H9 (cell line): ENCODE results near the gene MRRF. TPM values are rescaled to one million over a fixed set of nuclear protein-coding genes. Genes with fewer than 3 reads are reported as not detected.

ENCODE experiments used
- DNase-seq: peaks from one replicate; pipeline ENCODE4 v3.0.0-alpha.2; 2017
- H2AFZ ChIP-seq: one replicate; pipeline ENCODE4 v1.6.1; 2013; ENCODE audit warnings: mild to moderate bottlenecking, low read length, control low read depth, moderate library complexity
- H2AK5ac ChIP-seq: 2 replicates; pipeline ENCODE4 v1.6.1; 2013; ENCODE audit warnings: low read length, control low read depth, mixed read lengths; ENCODE audit not compliant: insufficient read length
- H2BK120ac ChIP-seq: one replicate; pipeline ENCODE4 v1.6.1; 2013; ENCODE audit warnings: low read depth, mild to moderate bottlenecking, low read length, control low read depth, inconsistent platforms; ENCODE audit not compliant: poor library complexity, severe bottlenecking
- H2BK12ac ChIP-seq: 2 replicates; pipeline ENCODE4 v1.6.1; 2013; ENCODE audit warnings: low read length, control low read depth, mixed read lengths, low read depth; ENCODE audit not compliant: insufficient read length
- H2BK15ac ChIP-seq: 2 replicates; pipeline ENCODE4 v1.6.1; 2013; ENCODE audit warnings: low read depth, low read length, control low read depth
- H2BK20ac ChIP-seq: one replicate; pipeline ENCODE4 v1.6.1; 2013; ENCODE audit warnings: low read depth, mild to moderate bottlenecking, low read length, control low read depth, inconsistent platforms; ENCODE audit not compliant: poor library complexity, severe bottlenecking
- H2BK5ac ChIP-seq: 2 replicates; pipeline ENCODE4 v1.6.1; 2013; ENCODE audit warnings: low read length, control low read depth, mixed read lengths; ENCODE audit not compliant: insufficient read length
- H3K14ac ChIP-seq: 2 replicates; pipeline ENCODE4 v1.6.1; 2013; ENCODE audit warnings: low read length, control low read depth; ENCODE audit not compliant: insufficient read depth
- H3K18ac ChIP-seq: 2 replicates; pipeline ENCODE4 v1.6.1; 2013; ENCODE audit warnings: low read depth, mild to moderate bottlenecking, mixed read lengths, low read length, control low read depth; ENCODE audit not compliant: insufficient read length
- H3K23ac ChIP-seq: 2 replicates; pipeline ENCODE4 v1.6.1; 2013; ENCODE audit warnings: low read length, control low read depth, mixed read lengths, low read depth; ENCODE audit not compliant: insufficient read length
- H3K23me2 ChIP-seq: 2 replicates; pipeline ENCODE4 v1.6.1; 2013; ENCODE audit warnings: low read depth, mild to moderate bottlenecking, mixed read lengths, low read length, control low read depth; ENCODE audit not compliant: insufficient read length, poor library complexity, severe bottlenecking
- H3K27ac ChIP-seq: 2 replicates; pipeline ENCODE4 v1.5.1; 2013; ENCODE audit warnings: low read length, control low read depth, mixed read lengths, low read depth; ENCODE audit not compliant: insufficient read length
- H3K27me3 ChIP-seq: 2 replicates; pipeline ENCODE4 v1.6.1; 2013; ENCODE audit warnings: low read length, control low read depth, inconsistent platforms; ENCODE audit not compliant: insufficient read depth
- H3K4ac ChIP-seq: 2 replicates; pipeline ENCODE4 v1.6.1; 2013; ENCODE audit warnings: low read depth, mild to moderate bottlenecking, control low read depth, inconsistent platforms, low read length, moderate library complexity
- H3K4me1 ChIP-seq: 2 replicates; pipeline ENCODE4 v1.6.1; 2013; ENCODE audit warnings: low read length, control low read depth, inconsistent platforms; ENCODE audit not compliant: insufficient read depth
- H3K4me2 ChIP-seq: 2 replicates; pipeline ENCODE4 v1.6.1; 2013; ENCODE audit warnings: low read length, control low read depth, mixed read lengths; ENCODE audit not compliant: insufficient read length, insufficient read depth
- H3K56ac ChIP-seq: 2 replicates; pipeline ENCODE4 v1.6.1; 2013; ENCODE audit warnings: low read depth, mild to moderate bottlenecking, mixed read lengths, low read length, control low read depth; ENCODE audit not compliant: insufficient read length
- H3K79me1 ChIP-seq: 2 replicates; pipeline ENCODE4 v1.6.1; 2013; ENCODE audit warnings: low read depth, mild to moderate bottlenecking, moderate library complexity, low read length, control low read depth, inconsistent platforms; ENCODE audit not compliant: insufficient read depth, poor library complexity, severe bottlenecking
- H3K79me2 ChIP-seq: 2 replicates; pipeline ENCODE4 v1.6.1; 2013; ENCODE audit warnings: low read length, control low read depth, inconsistent platforms; ENCODE audit not compliant: insufficient read depth
- H3K9ac ChIP-seq: 2 replicates; pipeline ENCODE4 v1.6.1; 2013; ENCODE audit warnings: low read length, control low read depth, mixed read lengths; ENCODE audit not compliant: insufficient read length; ENCODE audit errors: extremely low read depth
- H3K9me3 ChIP-seq: one replicate; pipeline ENCODE4 v1.6.1; 2013; ENCODE audit warnings: low read depth, low read length, inconsistent platforms; ENCODE audit not compliant: control insufficient read depth
- H3T11ph ChIP-seq: one replicate; pipeline ENCODE4 v1.6.1; 2013; ENCODE audit warnings: mild to moderate bottlenecking, low read length, control low read depth, inconsistent platforms
- H4K20me1 ChIP-seq: one replicate; pipeline ENCODE4 v1.6.1; 2013; ENCODE audit not compliant: control insufficient read depth, insufficient read length, insufficient read depth
- H4K5ac ChIP-seq: 2 replicates; pipeline ENCODE4 v1.6.1; 2013; ENCODE audit warnings: low read depth, mild to moderate bottlenecking, mixed read lengths, low read length, control low read depth; ENCODE audit not compliant: insufficient read length
- H4K8ac ChIP-seq: replicated peaks from 2 replicates; pipeline ENCODE4 v1.6.1; 2013; ENCODE audit warnings: low read length, control low read depth, mixed read lengths, low read depth; ENCODE audit not compliant: insufficient read length
- H4K91ac ChIP-seq: 2 replicates; pipeline ENCODE4 v1.6.1; 2013; ENCODE audit warnings: low read depth, mild to moderate bottlenecking, moderate library complexity, mixed read lengths, low read length, control low read depth; ENCODE audit not compliant: insufficient read length
- H3K27ac Mint-ChIP-seq, 3 experiments: 2 replicates in 2 of 3; 3 replicates in 1 of 3; pipeline ENCODE4 v1.8.0; 2020 to 2021; ENCODE audit warnings: mixed read lengths in 3 of 3, mild to moderate bottlenecking in 1 of 3, moderate library complexity in 1 of 3
- H3K27me3 Mint-ChIP-seq: 2 replicates; pipeline ENCODE4 v1.8.0; 2021; ENCODE audit warnings: low read depth, mild to moderate bottlenecking, moderate library complexity, mixed read lengths
- H3K36me3 Mint-ChIP-seq, 3 experiments: 2 replicates in 2 of 3; 3 replicates in 1 of 3; pipeline ENCODE4 v1.8.0; 2020 to 2021; ENCODE audit warnings: low read depth in 3 of 3, mixed read lengths in 3 of 3; ENCODE audit not compliant: insufficient read depth in 1 of 3
- H3K4me1 Mint-ChIP-seq, 2 experiments: 2 replicates each; pipeline ENCODE4 v1.8.0; 2020; ENCODE audit warnings: mixed read lengths in 2 of 2
- H3K4me3 Mint-ChIP-seq, 2 experiments: 2 replicates in 1 of 2; 3 replicates in 1 of 2; pipeline ENCODE4 v1.8.0; 2020 to 2021; ENCODE audit warnings: mild to moderate bottlenecking in 2 of 2, mixed read lengths in 2 of 2, moderate library complexity in 1 of 2
- H3K9me3 Mint-ChIP-seq, 2 experiments: 2 replicates in 1 of 2; 3 replicates in 1 of 2; pipeline ENCODE4 v1.8.0; 2020; ENCODE audit warnings: mild to moderate bottlenecking in 2 of 2, mixed read lengths in 2 of 2, moderate library complexity in 1 of 2
- WGBS: extraction: QIAGEN DNeasy Blood & Tissue Kit; methylation state at CpG from one replicate; pipeline ENCODE4 v1.1.7; 2013; ENCODE audit warnings: missing lambda C conversion rate, low lambda C conversion rate, mixed read lengths; ENCODE audit not compliant: insufficient read length; ENCODE audit errors: extremely low coverage; 5-methylcytosine and 5-hydroxymethylcytosine counted together
- total RNA-seq: library from RNA; stranded (reverse); gene quantifications from 2 replicates; pipeline ENCODE4 v1.2.1, GENCODE V29; 2021
- TF ChIP-seq, protein P1 (sequence below): fragments of 200-600 bp; sonication (generic); conservative IDR thresholded peaks from 3 replicates; pipeline ENCODE4 v1.8.0; 2021; ENCODE audit warnings: antibody characterized with exemption, mild to moderate bottlenecking

The MRRF gene
- total RNA-seq, 1 experiment from 2014 or later = 33.7 TPM

GRCh38 chr9:122376796-122377195 is 112.1 kb downstream of the MRRF start:
- WGBS = no CpG with 5 or more reads among the region's 1 CpG
- H4K91ac ChIP-seq = no peak overlapping the region

More at GRCh38 chr9:122376796-122377195, 112.1 kb downstream of the MRRF start:
- H4K5ac ChIP-seq = no peak overlapping the region
- no peak overlapping the region for H3K4me2 ChIP-seq
- H3K4ac ChIP-seq = no peak overlapping the region
- H3T11ph ChIP-seq = no peak overlapping the region
- H2AFZ ChIP-seq = no peak overlapping the region
- no peaks in the 10 kb centered on the region for H3K79me1 ChIP-seq
- no peak overlapping the region for H3K14ac ChIP-seq
- H3K18ac ChIP-seq = no peak overlapping the region
- H2BK5ac ChIP-seq = no peak overlapping the region
- H3K23me2 ChIP-seq = no peaks in the 10 kb centered on the region
- H3K79me2 ChIP-seq = no peaks in the 10 kb centered on the region
- H3K9me3 Mint-ChIP-seq = peaks cover 4 to 6% of the 10 kb centered on the region in 2 experiments; a peak in 2 of 5 replicates
- no peak overlapping the region for H2AK5ac ChIP-seq
- no peaks in the 10 kb centered on the region for H4K20me1 ChIP-seq
- H3K27me3 Mint-ChIP-seq = peaks cover 35% of the 10 kb centered on the region
- no peak overlapping the region for H3K27ac ChIP-seq
- H3K36me3 Mint-ChIP-seq = no peaks in the 10 kb centered on the region
- TF ChIP-seq, protein P1, sequence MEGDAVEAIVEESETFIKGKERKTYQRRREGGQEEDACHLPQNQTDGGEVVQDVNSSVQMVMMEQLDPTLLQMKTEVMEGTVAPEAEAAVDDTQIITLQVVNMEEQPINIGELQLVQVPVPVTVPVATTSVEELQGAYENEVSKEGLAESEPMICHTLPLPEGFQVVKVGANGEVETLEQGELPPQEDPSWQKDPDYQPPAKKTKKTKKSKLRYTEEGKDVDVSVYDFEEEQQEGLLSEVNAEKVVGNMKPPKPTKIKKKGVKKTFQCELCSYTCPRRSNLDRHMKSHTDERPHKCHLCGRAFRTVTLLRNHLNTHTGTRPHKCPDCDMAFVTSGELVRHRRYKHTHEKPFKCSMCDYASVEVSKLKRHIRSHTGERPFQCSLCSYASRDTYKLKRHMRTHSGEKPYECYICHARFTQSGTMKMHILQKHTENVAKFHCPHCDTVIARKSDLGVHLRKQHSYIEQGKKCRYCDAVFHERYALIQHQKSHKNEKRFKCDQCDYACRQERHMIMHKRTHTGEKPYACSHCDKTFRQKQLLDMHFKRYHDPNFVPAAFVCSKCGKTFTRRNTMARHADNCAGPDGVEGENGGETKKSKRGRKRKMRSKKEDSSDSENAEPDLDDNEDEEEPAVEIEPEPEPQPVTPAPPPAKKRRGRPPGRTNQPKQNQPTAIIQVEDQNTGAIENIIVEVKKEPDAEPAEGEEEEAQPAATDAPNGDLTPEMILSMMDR = no peak
- peaks cover 38 to 47% of the 10 kb centered on the region in 2 experiments for H3K4me1 Mint-ChIP-seq
- no peak for DNase-seq
- no peak overlapping the region for H3K9ac ChIP-seq
- no peak overlapping the region for H2BK15ac ChIP-seq
- H3K4me1 ChIP-seq = peaks cover 6% of the 10 kb centered on the region; the same call in 1 of the 2 replicates
- H2BK120ac ChIP-seq = no peak overlapping the region
- H3K56ac ChIP-seq = no peak overlapping the region
- H3K27me3 ChIP-seq = peaks cover 6% of the 10 kb centered on the region; the same call in 1 of the 2 replicates
- no peaks in the 10 kb centered on the region for H3K9me3 ChIP-seq
- no peak overlapping the region for H3K23ac ChIP-seq
- no peak overlapping the region for H2BK20ac ChIP-seq
- H2BK12ac ChIP-seq = no peak overlapping the region
- no peak overlapping the region for H4K8ac ChIP-seq
- no peak overlapping the region for H3K4me3 Mint-ChIP-seq
- no peak overlapping the region; a peak in 1 of 7 replicates for H3K27ac Mint-ChIP-seq
